HUES6 (cell line): ENCODE results near the gene LIX1L.

Experiments used
- H3K27ac ChIP-seq: 2 replicates; pipeline ENCODE4 v1.7.0; 2013; ENCODE audit warnings: low read depth, mild to moderate bottlenecking, low read length, inconsistent platforms
- H3K27me3 ChIP-seq: 2 replicates; pipeline ENCODE4 v1.6.1; 2013; ENCODE audit warnings: low read length; ENCODE audit not compliant: control insufficient read depth, insufficient read depth
- H3K36me3 ChIP-seq: 2 replicates; pipeline ENCODE4 v1.6.1; 2013; ENCODE audit warnings: low read length; ENCODE audit not compliant: control insufficient read depth, insufficient read depth
- H3K4me1 ChIP-seq: 2 replicates; pipeline ENCODE4 v1.6.1; 2013; ENCODE audit warnings: low read length; ENCODE audit not compliant: control insufficient read depth, insufficient read depth
- H3K4me3 ChIP-seq: 2 replicates; pipeline ENCODE4 v1.5.1; 2013; ENCODE audit warnings: low read depth, low read length
- H3K9ac ChIP-seq: one replicate; pipeline ENCODE4 v1.6.1; 2013; ENCODE audit warnings: mild to moderate bottlenecking, low read length
- H3K9me3 ChIP-seq: 2 replicates; pipeline ENCODE4 v1.6.1; 2013; ENCODE audit warnings: low read depth, low read length; ENCODE audit not compliant: control insufficient read depth, insufficient read depth

The LIX1L gene

GRCh38 chr1:145975216-145975615 lies 17.4 kb upstream of the LIX1L start:
- Histone ChIP-seq H3K4me3 (no peak overlapping the region), H3K9ac (no peak overlapping the region), H3K4me1 (peaks cover 31% of the 10 kb centered on the region), H3K27me3 (no peaks in the 10 kb centered on the region), H3K36me3 (no peaks in the 10 kb centered on the region), H3K9me3 (no peaks in the 10 kb centered on the region), H3K27ac (no peak overlapping the region)

GRCh38 chr1:145974721-145975120 lies 16.9 kb upstream of the LIX1L start:
- no peak overlapping the region for H3K4me3 ChIP-seq
- no peaks in the 10 kb centered on the region for H3K36me3 ChIP-seq
- no peak overlapping the region for H3K9ac ChIP-seq
- no peaks in the 10 kb centered on the region for H3K27me3 ChIP-seq
- peaks cover 26% of the 10 kb centered on the region for H3K4me1 ChIP-seq
- no peak overlapping the region for H3K27ac ChIP-seq
- H3K9me3 ChIP-seq, result no peaks in the 10 kb centered on the region

DNA sequence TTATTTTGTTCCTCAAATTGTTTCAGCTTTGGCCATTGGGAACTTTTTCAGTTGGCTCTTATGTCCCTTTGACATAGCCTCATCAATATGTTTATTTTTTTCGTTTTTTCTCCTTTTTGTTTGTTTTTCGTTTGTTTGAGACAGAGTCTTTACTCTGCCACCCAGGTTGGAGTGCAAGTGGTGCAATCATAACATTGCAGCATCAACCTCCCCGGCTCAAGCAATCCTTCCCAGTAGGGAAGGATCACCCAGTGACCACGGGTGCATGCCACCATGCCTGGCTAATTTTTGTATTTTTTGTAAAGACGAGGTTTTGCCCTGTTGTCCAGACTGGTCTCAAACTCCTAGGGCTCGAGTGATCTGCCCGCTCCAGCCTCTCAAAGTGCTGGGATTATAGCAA lies 14.8 kb upstream of the LIX1L start:
- no peaks in the 10 kb centered on the region for H3K36me3 ChIP-seq
- no peak overlapping the region for H3K9ac ChIP-seq
- no peaks in the 10 kb centered on the region for H3K27me3 ChIP-seq
- no peak overlapping the region for H3K4me3 ChIP-seq
- H3K9me3 ChIP-seq, result no peaks in the 10 kb centered on the region
- H3K4me1 ChIP-seq, result peaks cover 7% of the 10 kb centered on the region
- H3K27ac ChIP-seq, result no peak overlapping the region

DNA sequence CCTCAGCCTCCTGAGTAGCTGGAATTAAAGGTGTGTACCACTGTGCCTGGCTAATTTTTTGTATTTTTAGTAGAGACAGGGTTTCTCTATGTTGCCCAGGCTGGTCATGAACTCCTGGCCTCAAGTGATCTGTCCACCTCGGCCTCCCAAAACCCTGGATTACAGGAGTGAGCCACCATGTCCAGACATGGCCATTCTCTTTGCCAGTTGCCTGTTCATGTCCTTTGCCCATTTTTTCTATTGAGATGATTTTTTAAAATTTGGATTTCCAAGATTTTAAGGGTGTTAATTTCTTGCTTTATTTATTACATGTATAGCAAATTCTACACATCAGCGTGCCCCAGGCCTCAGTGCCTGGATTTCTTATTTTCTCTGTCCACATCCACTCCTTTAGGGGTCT lies 9.5 kb upstream of the LIX1L start:
- H3K4me3 ChIP-seq, result no peak overlapping the region
- no peaks in the 10 kb centered on the region for H3K36me3 ChIP-seq
- 0 out of 2 replicates have a peak, but pooled peaks cover 2% of the 10 kb centered on the region for H3K9me3 ChIP-seq
- H3K27me3 ChIP-seq, result peaks cover 18% of the 10 kb centered on the region
- no peak overlapping the region for H3K27ac ChIP-seq
- H3K9ac ChIP-seq, result no peak overlapping the region
- H3K4me1 ChIP-seq, result peaks cover 15% of the 10 kb centered on the region

- Histone ChIP-seq H3K27ac (no peak overlapping the region), H3K9ac (no peak overlapping the region), H3K27me3 (peaks cover 37% of the 10 kb centered on the region), H3K9me3 (0 out of 2 replicates have a peak, but pooled peaks cover 2% of the 10 kb centered on the region), H3K4me1 (peaks cover 20% of the 10 kb centered on the region), H3K4me3 (peak overlapping the region; percentile 61), H3K36me3 (no peaks in the 10 kb centered on the region)
Observed at GRCh38 chr1:145965119-145965744, 7.4 kb upstream of the LIX1L start.

DNA sequence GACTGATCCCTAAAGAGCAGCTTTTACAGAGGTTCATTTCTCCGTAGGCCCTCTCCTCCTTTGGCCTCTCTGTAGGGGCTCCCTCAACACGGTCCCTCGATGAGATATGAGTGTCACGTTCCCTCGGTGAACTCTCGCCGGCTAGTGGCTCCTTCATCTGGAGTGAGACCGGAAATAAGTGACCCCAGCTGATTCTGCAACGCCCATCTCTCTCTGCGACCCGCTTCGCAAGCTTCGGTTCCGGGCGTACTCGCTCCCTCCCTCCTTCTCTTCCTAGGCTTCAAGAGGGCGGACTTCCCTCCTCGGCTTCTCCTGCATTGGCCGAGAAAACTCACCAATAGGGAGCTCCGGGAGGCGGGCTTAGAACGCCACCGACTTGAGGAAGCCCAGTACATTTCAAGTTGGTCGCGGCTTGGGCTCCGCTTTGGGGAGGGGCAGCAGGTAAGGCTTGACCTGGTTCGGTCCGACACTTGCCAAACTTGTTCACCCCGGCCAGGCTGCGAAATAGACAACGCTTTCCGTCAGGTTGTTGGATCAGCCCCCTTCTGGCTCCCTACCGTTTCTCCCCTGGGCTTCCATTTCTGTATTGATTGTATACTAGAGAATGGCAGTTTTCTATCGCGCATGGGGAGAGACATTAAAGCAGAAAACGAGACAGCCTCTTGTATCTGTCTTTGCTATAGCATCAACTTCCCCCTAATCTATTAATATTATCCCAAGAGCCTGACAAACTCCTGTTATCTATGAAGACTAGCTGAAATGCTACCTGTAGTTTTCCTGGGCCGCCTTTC lies 6.7 kb upstream of the LIX1L start, which contains the start of the genes ANKRD34A and POLR3GL:
Gene ANKRD34A (minus strand): TSS at position 248 of the 791 bp plus-strand sequence. CDS start 2,816 bp downstream, outside the sequence.
Gene POLR3GL (plus strand): TSS at position 363 of the 791 bp plus-strand sequence. CDS start 10,176 bp downstream, outside the sequence.
- Histone ChIP-seq H3K9me3 (0 out of 2 replicates have a peak, but pooled peaks cover 2% of the 10 kb centered on the region), H3K36me3 (no peaks in the 10 kb centered on the region), H3K27me3 (peaks cover 44% of the 10 kb centered on the region), H3K9ac (peak within 1 kb of the TSS; percentile 14), H3K27ac (no peak within 1 kb of the TSS), H3K4me3 (peak within 1 kb of the TSS; percentile 61), H3K4me1 (peaks cover 26% of the 10 kb centered on the region)

GRCh38 chr1:145963265-145964019 lies 5.6 kb upstream of the LIX1L start:
- Histone ChIP-seq H3K36me3 (no peaks in the 10 kb centered on the region), H3K4me1 (peaks cover 26% of the 10 kb centered on the region), H3K4me3 (peak overlapping the region; percentile 83), H3K27ac (no peak overlapping the region), H3K27me3 (peaks cover 55% of the 10 kb centered on the region), H3K9me3 (0 out of 2 replicates have a peak, but pooled peaks cover 2% of the 10 kb centered on the region), H3K9ac (peak overlapping the region; percentile 14)

DNA sequence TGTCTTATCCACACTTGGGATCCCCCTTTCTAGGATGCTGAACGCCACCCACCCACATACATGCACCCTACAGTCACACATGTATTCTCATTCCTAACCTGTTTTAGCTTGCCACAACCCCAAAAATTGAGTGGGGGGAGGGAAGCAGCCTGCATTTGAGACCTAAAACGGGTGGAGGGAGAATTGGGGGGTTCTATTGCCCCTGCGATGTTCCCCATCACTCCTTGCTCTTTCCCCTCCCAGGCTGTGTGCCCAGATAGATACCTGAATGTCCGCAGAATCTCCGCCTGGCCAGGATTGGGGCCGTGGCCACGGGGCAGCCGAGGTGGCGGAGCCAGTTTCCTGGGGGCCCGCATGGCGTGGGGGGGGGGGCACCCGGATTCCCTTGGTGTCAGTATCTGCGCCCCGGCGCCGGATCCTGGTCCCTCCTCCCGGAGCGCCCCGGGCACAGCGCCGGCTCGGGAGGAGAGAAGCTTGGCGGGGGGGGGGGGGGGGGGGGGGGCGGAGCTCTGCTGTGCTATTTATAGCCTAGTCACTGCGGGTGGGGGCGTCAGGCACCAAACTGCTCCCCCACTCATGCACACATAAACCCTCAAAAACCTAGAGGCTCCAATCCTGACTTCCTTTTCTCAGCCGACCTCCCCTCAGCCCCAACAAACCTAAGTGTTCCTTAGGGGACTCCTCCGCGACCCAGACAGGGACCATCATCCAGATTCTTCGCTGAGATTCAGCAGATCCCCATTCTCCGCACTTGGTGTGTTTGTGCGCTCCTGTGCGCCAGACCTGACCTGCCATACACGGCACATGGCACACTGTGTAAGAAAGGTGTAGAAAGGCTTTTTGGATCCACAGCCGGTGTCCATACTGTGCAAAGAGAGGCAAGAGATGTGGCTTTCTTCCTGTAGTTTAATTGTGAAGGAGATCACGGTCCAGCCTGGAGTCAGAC lies 4.6 kb upstream of the LIX1L start:
- H3K36me3 ChIP-seq, result no peaks in the 10 kb centered on the region
- peaks cover 59% of the 10 kb centered on the region for H3K27me3 ChIP-seq
- H3K27ac ChIP-seq, result no peak overlapping the region
- H3K9me3 ChIP-seq, result 0 out of 2 replicates have a peak, but pooled peaks cover 2% of the 10 kb centered on the region
- H3K4me3 ChIP-seq, result peak overlapping the region; percentile 83
- peaks cover 30% of the 10 kb centered on the region for H3K4me1 ChIP-seq
- peak overlapping the region; percentile 25 for H3K9ac ChIP-seq

GRCh38 chr1:145961425-145962156 lies 3.8 kb upstream of the LIX1L start:
- peaks cover 68% of the 10 kb centered on the region for H3K27me3 ChIP-seq
- H3K4me1 ChIP-seq, result peaks cover 30% of the 10 kb centered on the region
- H3K9ac ChIP-seq, result peak overlapping the region; percentile 30
- no peaks in the 10 kb centered on the region for H3K36me3 ChIP-seq
- H3K9me3 ChIP-seq, result no peaks in the 10 kb centered on the region
- peak overlapping the region; percentile 83 for H3K4me3 ChIP-seq
- no peak overlapping the region for H3K27ac ChIP-seq

DNA sequence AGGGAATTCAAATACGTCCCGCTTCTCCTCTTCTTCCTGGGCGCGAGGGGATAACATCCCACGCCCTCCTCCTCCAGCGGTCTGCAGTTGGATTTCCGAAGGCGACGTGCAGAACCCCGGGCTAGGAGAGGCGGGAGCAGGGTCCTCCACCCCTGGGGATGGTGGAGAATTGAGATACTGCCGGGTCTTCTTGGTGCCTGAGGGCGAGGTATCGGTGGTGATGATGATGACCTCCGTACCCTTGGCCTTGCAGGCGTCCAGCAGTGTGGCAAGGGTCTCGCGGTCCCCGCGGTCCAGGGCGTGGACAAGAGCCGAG lies 3.2 kb upstream of the LIX1L start:
- H3K27ac ChIP-seq, result no peak overlapping the region
- H3K27me3 ChIP-seq, result peaks cover 73% of the 10 kb centered on the region
- H3K4me3 ChIP-seq, result peak overlapping the region; percentile 83
- peak overlapping the region; percentile 30 for H3K9ac ChIP-seq
- no peaks in the 10 kb centered on the region for H3K36me3 ChIP-seq
- H3K9me3 ChIP-seq, result no peaks in the 10 kb centered on the region
- peaks cover 30% of the 10 kb centered on the region for H3K4me1 ChIP-seq
